Measurements from ENCODE around the gene ECE1. TPM values are rescaled to one million over a fixed set of nuclear protein-coding genes. Genes with fewer than 3 reads are reported as not detected.
A peak's percentile ranks its signal among the peaks of the same experiment; 100 is the strongest.

Gene ECE1
- total and polyA plus RNA-seq, 9 of the 15 experiments (the other 6 are each of a cell fraction or from before 2014, with no cell fraction given), result 0.56 to 34.8 (median 11.0) TPM

DNA sequence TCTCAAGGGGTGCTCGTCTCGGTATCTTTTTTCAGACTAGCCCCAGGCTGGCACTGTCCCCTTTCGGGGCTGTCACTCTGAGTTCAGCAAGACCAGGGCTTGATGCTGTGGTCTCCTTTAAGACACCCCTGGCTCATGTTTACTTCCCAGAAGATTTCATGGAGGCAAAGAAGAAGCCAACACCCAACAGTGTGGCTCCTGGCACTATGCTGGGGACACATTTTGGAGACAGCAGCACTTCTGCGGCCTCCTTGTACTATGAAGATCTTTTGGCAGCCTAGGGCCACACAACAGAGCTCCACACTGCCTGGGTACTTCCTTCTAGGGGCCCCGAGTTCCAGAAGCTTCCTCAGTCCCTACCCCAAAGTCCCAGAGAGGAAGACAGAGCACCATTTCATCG lies 24.6 kb downstream of the ECE1 start:
- CTCF ChIA-PET (ENCODE audit: low intra/inter-chr PET ratio), result no interaction called here
- whole genome bisulfite sequencing (ENCODE audit: insufficient coverage, low coverage, missing lambda C conversion rate), result 70% methylated on average over 6 of the region's 6 CpGs

More for the DNA sequence above, 24.6 kb downstream of the ECE1 start:
- Histone ChIP-seq H3K27me3 (ENCODE audit: control insufficient read depth in 2 of 2, insufficient read depth in 2 of 2, low read length in 2 of 2) (no peaks in the 10 kb centered on the region), H2AFZ (ENCODE audit: low read depth, low read length) (no peak overlapping the region), H3K4me3 (no peak overlapping the region), H3K9me1 (ENCODE audit: control insufficient read depth, insufficient read depth, low read length) (peaks cover 3% of the 10 kb centered on the region), H4K20me1 (replicated peaks; ENCODE audit: control insufficient read depth, insufficient read depth, low read length) (peaks cover 14% of the 10 kb centered on the region), H3K9ac (ENCODE audit: insufficient read depth in 1 of 2, low read depth in 2 of 2, low read length in 2 of 2) (no peak overlapping the region), H3K79me2 (ENCODE audit: control insufficient read depth, insufficient read depth, low read length) (no peaks in the 10 kb centered on the region; the same call in 2 of the 3 replicates), H3K4me1 (replicated peaks in 1 of 2; ENCODE audit: control insufficient read depth in 2 of 2, insufficient read depth in 2 of 2, low read length in 2 of 2) (peaks cover 51% of the 10 kb centered on the region in 2 experiments), H3K36me3 (ENCODE audit: control insufficient read depth, insufficient read depth, low read length) (peaks cover 3% of the 10 kb centered on the region; the same call in 1 of the 3 replicates), H3K9me3 (replicated peaks; ENCODE audit: control insufficient read depth, insufficient read depth, low read depth, low read length) (no peaks in the 10 kb centered on the region; the same call in 1 of the 2 replicates), H3K4me2 (ENCODE audit: insufficient read depth, low read length) (peak overlapping the region; percentile 35; the same call in 1 of the 2 replicates), H3K27ac (ENCODE audit: extremely low read depth, low read depth, low read length) (no peak overlapping the region)
- no TSS peak for BruUV-seq (replicated peaks)
- TF ChIP-seq, protein P1, sequence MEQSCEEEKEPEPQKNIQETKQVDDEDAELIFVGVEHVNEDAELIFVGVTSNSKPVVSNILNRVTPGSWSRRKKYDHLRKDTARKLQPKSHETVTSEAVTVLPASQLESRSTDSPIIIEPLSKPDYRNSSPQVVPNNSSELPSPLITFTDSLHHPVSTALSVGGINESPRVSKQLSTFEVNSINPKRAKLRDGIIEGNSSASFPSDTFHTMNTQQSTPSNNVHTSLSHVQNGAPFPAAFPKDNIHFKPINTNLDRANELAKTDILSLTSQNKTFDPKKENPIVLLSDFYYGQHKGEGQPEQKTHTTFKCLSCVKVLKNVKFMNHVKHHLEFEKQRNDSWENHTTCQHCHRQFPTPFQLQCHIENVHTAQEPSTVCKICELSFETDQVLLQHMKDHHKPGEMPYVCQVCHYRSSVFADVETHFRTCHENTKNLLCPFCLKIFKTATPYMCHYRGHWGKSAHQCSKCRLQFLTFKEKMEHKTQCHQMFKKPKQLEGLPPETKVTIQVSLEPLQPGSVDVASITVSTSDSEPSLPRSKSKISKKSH (CRISPR knock-in tag; IDR thresholded peaks at IDR 0.05), result no peak
- TF ChIP-seq, protein P2, sequence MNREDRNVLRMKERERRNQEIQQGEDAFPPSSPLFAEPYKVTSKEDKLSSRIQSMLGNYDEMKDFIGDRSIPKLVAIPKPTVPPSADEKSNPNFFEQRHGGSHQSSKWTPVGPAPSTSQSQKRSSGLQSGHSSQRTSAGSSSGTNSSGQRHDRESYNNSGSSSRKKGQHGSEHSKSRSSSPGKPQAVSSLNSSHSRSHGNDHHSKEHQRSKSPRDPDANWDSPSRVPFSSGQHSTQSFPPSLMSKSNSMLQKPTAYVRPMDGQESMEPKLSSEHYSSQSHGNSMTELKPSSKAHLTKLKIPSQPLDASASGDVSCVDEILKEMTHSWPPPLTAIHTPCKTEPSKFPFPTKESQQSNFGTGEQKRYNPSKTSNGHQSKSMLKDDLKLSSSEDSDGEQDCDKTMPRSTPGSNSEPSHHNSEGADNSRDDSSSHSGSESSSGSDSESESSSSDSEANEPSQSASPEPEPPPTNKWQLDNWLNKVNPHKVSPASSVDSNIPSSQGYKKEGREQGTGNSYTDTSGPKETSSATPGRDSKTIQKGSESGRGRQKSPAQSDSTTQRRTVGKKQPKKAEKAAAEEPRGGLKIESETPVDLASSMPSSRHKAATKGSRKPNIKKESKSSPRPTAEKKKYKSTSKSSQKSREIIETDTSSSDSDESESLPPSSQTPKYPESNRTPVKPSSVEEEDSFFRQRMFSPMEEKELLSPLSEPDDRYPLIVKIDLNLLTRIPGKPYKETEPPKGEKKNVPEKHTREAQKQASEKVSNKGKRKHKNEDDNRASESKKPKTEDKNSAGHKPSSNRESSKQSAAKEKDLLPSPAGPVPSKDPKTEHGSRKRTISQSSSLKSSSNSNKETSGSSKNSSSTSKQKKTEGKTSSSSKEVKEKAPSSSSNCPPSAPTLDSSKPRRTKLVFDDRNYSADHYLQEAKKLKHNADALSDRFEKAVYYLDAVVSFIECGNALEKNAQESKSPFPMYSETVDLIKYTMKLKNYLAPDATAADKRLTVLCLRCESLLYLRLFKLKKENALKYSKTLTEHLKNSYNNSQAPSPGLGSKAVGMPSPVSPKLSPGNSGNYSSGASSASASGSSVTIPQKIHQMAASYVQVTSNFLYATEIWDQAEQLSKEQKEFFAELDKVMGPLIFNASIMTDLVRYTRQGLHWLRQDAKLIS (CRISPR knock-in tag; IDR thresholded peaks at IDR 0.05), result no peak
- POLR2A ChIA-PET, result no interaction called here
- intact Hi-C loops (cut with micrococcal nuclease), result no loop called here
- DNase-seq (ENCODE audit: extremely low read depth in 1 of 4, low spot score in 3 of 4) (no peak), FAIRE-seq (no peak), ATAC-seq (no peak)
- in situ Hi-C loops (cut with MboI), result no loop called here
